H9 (cell line): ENCODE measurements around the gene ZBTB20. TPM values are rescaled to one million over a fixed set of nuclear protein-coding genes. Genes with fewer than 3 reads are reported as not detected.

ENCODE experiments used
- DNase-seq: peaks from one replicate; pipeline ENCODE4 v3.0.0-alpha.2; 2017
- H2AFZ ChIP-seq: one replicate; pipeline ENCODE4 v1.6.1; 2013; ENCODE audit warnings: mild to moderate bottlenecking, low read length, control low read depth, moderate library complexity
- H2AK5ac ChIP-seq: 2 replicates; pipeline ENCODE4 v1.6.1; 2013; ENCODE audit warnings: low read length, control low read depth, mixed read lengths; ENCODE audit not compliant: insufficient read length
- H2BK120ac ChIP-seq: one replicate; pipeline ENCODE4 v1.6.1; 2013; ENCODE audit warnings: low read depth, mild to moderate bottlenecking, low read length, control low read depth, inconsistent platforms; ENCODE audit not compliant: poor library complexity, severe bottlenecking
- H2BK12ac ChIP-seq: 2 replicates; pipeline ENCODE4 v1.6.1; 2013; ENCODE audit warnings: low read length, control low read depth, mixed read lengths, low read depth; ENCODE audit not compliant: insufficient read length
- H2BK15ac ChIP-seq: 2 replicates; pipeline ENCODE4 v1.6.1; 2013; ENCODE audit warnings: low read depth, low read length, control low read depth
- H2BK20ac ChIP-seq: one replicate; pipeline ENCODE4 v1.6.1; 2013; ENCODE audit warnings: low read depth, mild to moderate bottlenecking, low read length, control low read depth, inconsistent platforms; ENCODE audit not compliant: poor library complexity, severe bottlenecking
- H2BK5ac ChIP-seq: 2 replicates; pipeline ENCODE4 v1.6.1; 2013; ENCODE audit warnings: low read length, control low read depth, mixed read lengths; ENCODE audit not compliant: insufficient read length
- H3K14ac ChIP-seq: 2 replicates; pipeline ENCODE4 v1.6.1; 2013; ENCODE audit warnings: low read length, control low read depth; ENCODE audit not compliant: insufficient read depth
- H3K18ac ChIP-seq: 2 replicates; pipeline ENCODE4 v1.6.1; 2013; ENCODE audit warnings: low read depth, mild to moderate bottlenecking, mixed read lengths, low read length, control low read depth; ENCODE audit not compliant: insufficient read length
- H3K23ac ChIP-seq: 2 replicates; pipeline ENCODE4 v1.6.1; 2013; ENCODE audit warnings: low read length, control low read depth, mixed read lengths, low read depth; ENCODE audit not compliant: insufficient read length
- H3K23me2 ChIP-seq: 2 replicates; pipeline ENCODE4 v1.6.1; 2013; ENCODE audit warnings: low read depth, mild to moderate bottlenecking, mixed read lengths, low read length, control low read depth; ENCODE audit not compliant: insufficient read length, poor library complexity, severe bottlenecking
- H3K27ac ChIP-seq: 2 replicates; pipeline ENCODE4 v1.5.1; 2013; ENCODE audit warnings: low read length, control low read depth, mixed read lengths, low read depth; ENCODE audit not compliant: insufficient read length
- H3K27me3 ChIP-seq: 2 replicates; pipeline ENCODE4 v1.6.1; 2013; ENCODE audit warnings: low read length, control low read depth, inconsistent platforms; ENCODE audit not compliant: insufficient read depth
- H3K4ac ChIP-seq: 2 replicates; pipeline ENCODE4 v1.6.1; 2013; ENCODE audit warnings: low read depth, mild to moderate bottlenecking, control low read depth, inconsistent platforms, low read length, moderate library complexity
- H3K4me1 ChIP-seq: 2 replicates; pipeline ENCODE4 v1.6.1; 2013; ENCODE audit warnings: low read length, control low read depth, inconsistent platforms; ENCODE audit not compliant: insufficient read depth
- H3K4me2 ChIP-seq: 2 replicates; pipeline ENCODE4 v1.6.1; 2013; ENCODE audit warnings: low read length, control low read depth, mixed read lengths; ENCODE audit not compliant: insufficient read length, insufficient read depth
- H3K56ac ChIP-seq: 2 replicates; pipeline ENCODE4 v1.6.1; 2013; ENCODE audit warnings: low read depth, mild to moderate bottlenecking, mixed read lengths, low read length, control low read depth; ENCODE audit not compliant: insufficient read length
- H3K79me1 ChIP-seq: 2 replicates; pipeline ENCODE4 v1.6.1; 2013; ENCODE audit warnings: low read depth, mild to moderate bottlenecking, moderate library complexity, low read length, control low read depth, inconsistent platforms; ENCODE audit not compliant: insufficient read depth, poor library complexity, severe bottlenecking
- H3K79me2 ChIP-seq: 2 replicates; pipeline ENCODE4 v1.6.1; 2013; ENCODE audit warnings: low read length, control low read depth, inconsistent platforms; ENCODE audit not compliant: insufficient read depth
- H3K9ac ChIP-seq: 2 replicates; pipeline ENCODE4 v1.6.1; 2013; ENCODE audit warnings: low read length, control low read depth, mixed read lengths; ENCODE audit not compliant: insufficient read length; ENCODE audit errors: extremely low read depth
- H3K9me3 ChIP-seq: one replicate; pipeline ENCODE4 v1.6.1; 2013; ENCODE audit warnings: low read depth, low read length, inconsistent platforms; ENCODE audit not compliant: control insufficient read depth
- H3T11ph ChIP-seq: one replicate; pipeline ENCODE4 v1.6.1; 2013; ENCODE audit warnings: mild to moderate bottlenecking, low read length, control low read depth, inconsistent platforms
- H4K20me1 ChIP-seq: one replicate; pipeline ENCODE4 v1.6.1; 2013; ENCODE audit not compliant: control insufficient read depth, insufficient read length, insufficient read depth
- H4K5ac ChIP-seq: 2 replicates; pipeline ENCODE4 v1.6.1; 2013; ENCODE audit warnings: low read depth, mild to moderate bottlenecking, mixed read lengths, low read length, control low read depth; ENCODE audit not compliant: insufficient read length
- H4K8ac ChIP-seq: replicated peaks from 2 replicates; pipeline ENCODE4 v1.6.1; 2013; ENCODE audit warnings: low read length, control low read depth, mixed read lengths, low read depth; ENCODE audit not compliant: insufficient read length
- H4K91ac ChIP-seq: 2 replicates; pipeline ENCODE4 v1.6.1; 2013; ENCODE audit warnings: low read depth, mild to moderate bottlenecking, moderate library complexity, mixed read lengths, low read length, control low read depth; ENCODE audit not compliant: insufficient read length
- H3K27ac Mint-ChIP-seq, 3 experiments: 2 replicates in 2 of 3; 3 replicates in 1 of 3; pipeline ENCODE4 v1.8.0; 2020 to 2021; ENCODE audit warnings: mixed read lengths in 3 of 3, mild to moderate bottlenecking in 1 of 3, moderate library complexity in 1 of 3
- H3K27me3 Mint-ChIP-seq: 2 replicates; pipeline ENCODE4 v1.8.0; 2021; ENCODE audit warnings: low read depth, mild to moderate bottlenecking, moderate library complexity, mixed read lengths
- H3K36me3 Mint-ChIP-seq, 3 experiments: 2 replicates in 2 of 3; 3 replicates in 1 of 3; pipeline ENCODE4 v1.8.0; 2020 to 2021; ENCODE audit warnings: low read depth in 3 of 3, mixed read lengths in 3 of 3; ENCODE audit not compliant: insufficient read depth in 1 of 3
- H3K4me1 Mint-ChIP-seq, 2 experiments: 2 replicates each; pipeline ENCODE4 v1.8.0; 2020; ENCODE audit warnings: mixed read lengths in 2 of 2
- H3K4me3 Mint-ChIP-seq, 2 experiments: 2 replicates in 1 of 2; 3 replicates in 1 of 2; pipeline ENCODE4 v1.8.0; 2020 to 2021; ENCODE audit warnings: mild to moderate bottlenecking in 2 of 2, mixed read lengths in 2 of 2, moderate library complexity in 1 of 2
- H3K9me3 Mint-ChIP-seq, 2 experiments: 2 replicates in 1 of 2; 3 replicates in 1 of 2; pipeline ENCODE4 v1.8.0; 2020; ENCODE audit warnings: mild to moderate bottlenecking in 2 of 2, mixed read lengths in 2 of 2, moderate library complexity in 1 of 2
- WGBS: extraction: QIAGEN DNeasy Blood & Tissue Kit; methylation state at CpG from one replicate; pipeline ENCODE4 v1.1.7; 2013; ENCODE audit warnings: missing lambda C conversion rate, low lambda C conversion rate, mixed read lengths; ENCODE audit not compliant: insufficient read length; ENCODE audit errors: extremely low coverage; 5-methylcytosine and 5-hydroxymethylcytosine counted together
- total RNA-seq: library from RNA; stranded (reverse); gene quantifications from 2 replicates; pipeline ENCODE4 v1.2.1, GENCODE V29; 2021
- TF ChIP-seq, protein P1 (sequence below): fragments of 200-600 bp; sonication (generic); conservative IDR thresholded peaks from 3 replicates; pipeline ENCODE4 v1.8.0; 2021; ENCODE audit warnings: antibody characterized with exemption, mild to moderate bottlenecking

ZBTB20 gene
- total RNA-seq, 1 experiment from 2014 or later: 0.70 TPM

DNA sequence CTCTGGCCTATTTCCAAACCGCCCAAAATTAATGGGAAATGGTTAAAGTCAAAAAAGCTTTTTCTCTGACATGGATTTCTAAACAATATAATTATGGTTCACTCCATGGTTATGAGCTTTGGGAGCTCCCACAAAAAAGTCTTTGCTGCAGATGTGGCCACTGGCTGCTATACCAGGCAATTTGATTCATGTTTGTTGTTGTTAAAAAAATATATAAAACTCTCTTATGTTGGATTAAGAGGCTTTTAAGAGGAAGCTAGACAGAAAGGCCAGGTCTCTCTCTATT, 594.6 kb downstream of the ZBTB20 start:
- Histone ChIP-seq H3K79me2 (no peaks in the 10 kb centered on the region), H2AFZ (no peak overlapping the region), H3K23me2 (no peaks in the 10 kb centered on the region), H3K27ac (no peak overlapping the region), H3K18ac (no peak overlapping the region), H3K4me1 (no peaks in the 10 kb centered on the region), H3K27me3 (no peaks in the 10 kb centered on the region), H2BK20ac (no peak overlapping the region), H4K20me1 (no peaks in the 10 kb centered on the region), H4K8ac (no peak overlapping the region), H3K56ac (no peak overlapping the region), H3T11ph (no peak overlapping the region), H3K4ac (no peak overlapping the region), H3K9me3 (no peaks in the 10 kb centered on the region), H3K9ac (no peak overlapping the region), H2AK5ac (no peak overlapping the region), H3K23ac (no peak overlapping the region), H2BK120ac (no peak overlapping the region), H2BK15ac (no peak overlapping the region), H3K4me2 (no peak overlapping the region), H4K91ac (no peak overlapping the region), H3K79me1 (no peaks in the 10 kb centered on the region), H3K14ac (no peak overlapping the region), H2BK12ac (no peak overlapping the region), H2BK5ac (no peak overlapping the region), H4K5ac (no peak overlapping the region)
- H3K27me3 Mint-ChIP-seq: no peaks in the 10 kb centered on the region
- no peak overlapping the region for H3K27ac Mint-ChIP-seq
- H3K9me3 Mint-ChIP-seq: no peaks in the 10 kb centered on the region
- no peaks in the 10 kb centered on the region for H3K4me1 Mint-ChIP-seq
- no CpG with 5 or more reads among the region's 1 CpG for WGBS
- no peak overlapping the region for H3K4me3 Mint-ChIP-seq
- H3K36me3 Mint-ChIP-seq: no peaks in the 10 kb centered on the region
- no peak for DNase-seq
- TF ChIP-seq, protein P1, sequence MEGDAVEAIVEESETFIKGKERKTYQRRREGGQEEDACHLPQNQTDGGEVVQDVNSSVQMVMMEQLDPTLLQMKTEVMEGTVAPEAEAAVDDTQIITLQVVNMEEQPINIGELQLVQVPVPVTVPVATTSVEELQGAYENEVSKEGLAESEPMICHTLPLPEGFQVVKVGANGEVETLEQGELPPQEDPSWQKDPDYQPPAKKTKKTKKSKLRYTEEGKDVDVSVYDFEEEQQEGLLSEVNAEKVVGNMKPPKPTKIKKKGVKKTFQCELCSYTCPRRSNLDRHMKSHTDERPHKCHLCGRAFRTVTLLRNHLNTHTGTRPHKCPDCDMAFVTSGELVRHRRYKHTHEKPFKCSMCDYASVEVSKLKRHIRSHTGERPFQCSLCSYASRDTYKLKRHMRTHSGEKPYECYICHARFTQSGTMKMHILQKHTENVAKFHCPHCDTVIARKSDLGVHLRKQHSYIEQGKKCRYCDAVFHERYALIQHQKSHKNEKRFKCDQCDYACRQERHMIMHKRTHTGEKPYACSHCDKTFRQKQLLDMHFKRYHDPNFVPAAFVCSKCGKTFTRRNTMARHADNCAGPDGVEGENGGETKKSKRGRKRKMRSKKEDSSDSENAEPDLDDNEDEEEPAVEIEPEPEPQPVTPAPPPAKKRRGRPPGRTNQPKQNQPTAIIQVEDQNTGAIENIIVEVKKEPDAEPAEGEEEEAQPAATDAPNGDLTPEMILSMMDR: no peak
